ENCODE measurements around the gene UHRF1.

The UHRF1 gene

DNA sequence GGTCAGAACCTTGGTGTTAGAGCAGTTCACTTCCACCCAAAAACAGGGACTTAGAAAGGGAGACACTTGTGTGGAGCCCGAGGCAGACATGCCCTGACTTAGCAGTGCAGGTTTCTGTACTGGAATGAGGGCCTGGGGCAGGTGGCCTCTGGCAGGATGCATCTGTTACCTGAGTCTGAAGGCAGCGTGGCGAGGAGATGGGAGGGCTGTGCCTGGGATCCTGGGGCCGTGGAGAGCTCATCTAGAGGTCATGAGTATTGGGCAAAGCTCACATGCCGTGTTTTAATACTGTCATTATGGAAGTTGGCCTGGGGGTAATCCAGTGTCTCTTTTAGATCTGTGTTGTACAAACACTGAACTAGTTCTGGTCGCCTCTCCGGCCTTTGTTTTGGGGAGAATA, 81.0 kb downstream of the UHRF1 start:
- DNase-seq (ENCODE audit: low read depth in 2 of 2) = no peak

DNA sequence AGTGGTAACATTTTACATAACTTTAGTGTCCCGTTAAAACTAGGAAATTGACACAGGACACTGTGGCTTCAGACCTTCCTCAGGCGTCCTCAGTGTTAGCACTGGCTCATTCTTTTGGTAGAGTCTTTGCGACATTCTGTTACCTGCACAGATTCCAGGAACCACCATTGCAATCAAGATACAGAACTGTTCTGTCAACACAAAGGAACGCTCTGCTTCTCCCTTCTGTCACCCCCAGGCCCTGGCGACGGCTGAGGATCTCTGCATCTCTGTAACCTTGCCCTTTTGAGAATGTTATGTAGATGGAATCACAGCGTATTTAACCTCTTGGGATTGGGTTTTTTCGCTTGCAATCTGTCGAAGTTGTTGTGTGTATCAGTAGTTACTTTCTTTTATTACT, 82.2 kb downstream of the UHRF1 start:
- DNase-seq (ENCODE audit: low read depth in 2 of 2) = no peak

DNA sequence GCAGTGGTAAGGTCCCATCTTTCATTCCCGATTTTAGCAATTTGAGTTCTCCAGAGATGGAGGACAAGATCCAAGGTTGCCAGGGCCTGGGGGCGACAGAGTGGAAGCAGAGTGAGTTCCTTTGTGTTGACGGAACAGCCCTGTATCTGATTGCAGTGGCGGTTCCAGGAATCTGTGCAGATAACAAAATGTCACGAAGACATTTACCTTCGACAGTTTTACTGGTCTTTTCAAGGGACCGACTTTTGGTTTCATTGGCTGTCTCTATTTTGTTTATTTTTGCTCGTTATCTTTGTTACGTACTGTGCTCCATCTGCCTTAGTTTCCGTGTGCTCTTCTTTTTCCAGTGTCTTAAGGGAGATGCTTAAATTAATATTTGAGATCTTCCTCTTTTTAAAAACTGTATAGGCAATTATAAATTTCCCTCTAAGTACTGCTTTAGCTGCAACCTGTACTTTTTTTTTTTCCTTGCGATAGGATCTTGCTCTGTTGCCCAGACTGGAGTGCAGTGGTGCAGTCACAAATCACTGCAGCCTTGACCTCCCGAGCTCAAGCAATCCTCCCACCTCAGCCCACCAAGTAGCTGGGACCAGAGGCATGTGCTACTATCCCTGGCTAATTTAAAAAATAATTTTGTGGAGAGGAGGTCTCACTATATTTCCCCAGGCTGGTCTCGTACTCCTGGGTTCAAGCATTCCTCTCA, 82.8 kb downstream of the UHRF1 start:
- DNase-seq (ENCODE audit: low read depth in 2 of 2) = no peak

DNA sequence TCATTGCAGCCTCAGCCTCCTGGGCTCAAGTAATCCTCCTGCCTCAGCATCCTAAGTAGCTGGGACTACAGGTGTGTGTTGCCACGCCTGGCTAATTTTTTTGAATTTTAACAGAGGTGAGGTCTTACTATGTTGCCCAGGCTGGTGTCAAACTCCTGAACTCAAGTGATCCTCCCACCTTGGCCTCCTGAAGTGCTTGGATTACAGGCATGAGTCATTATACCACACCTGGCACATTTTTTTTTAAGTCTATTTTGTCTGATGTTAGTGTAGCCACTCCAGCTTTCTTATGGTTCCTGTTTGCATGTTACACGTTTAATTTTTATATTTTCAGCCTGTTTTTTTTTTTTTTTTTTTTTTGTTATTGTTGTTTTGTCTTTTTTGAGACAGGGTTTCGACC, 84.4 kb downstream of the UHRF1 start:
- DNase-seq (ENCODE audit: low read depth in 2 of 2) = no peak

DNA sequence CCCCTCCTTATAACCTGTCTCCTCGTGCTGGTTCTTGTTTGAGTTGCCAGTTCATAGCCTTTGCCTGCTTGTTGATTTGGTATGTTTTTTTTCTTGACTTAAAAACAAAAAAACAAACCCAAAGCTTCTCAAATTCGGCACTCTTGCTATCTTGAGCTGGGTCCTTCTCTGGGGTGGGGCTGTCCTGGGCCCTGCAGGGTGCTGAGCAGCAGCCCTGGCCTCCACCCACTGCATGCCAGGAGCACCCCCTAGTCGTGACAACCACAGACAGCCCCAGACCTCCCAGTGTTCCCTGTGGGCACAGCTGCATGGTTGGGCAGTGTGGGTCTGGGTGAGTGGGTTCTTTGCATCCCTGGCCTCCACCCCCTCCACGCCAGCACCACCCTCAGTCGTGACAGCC, 87.4 kb downstream of the UHRF1 start:
- no peak for DNase-seq (ENCODE audit: low read depth in 2 of 2)

DNA sequence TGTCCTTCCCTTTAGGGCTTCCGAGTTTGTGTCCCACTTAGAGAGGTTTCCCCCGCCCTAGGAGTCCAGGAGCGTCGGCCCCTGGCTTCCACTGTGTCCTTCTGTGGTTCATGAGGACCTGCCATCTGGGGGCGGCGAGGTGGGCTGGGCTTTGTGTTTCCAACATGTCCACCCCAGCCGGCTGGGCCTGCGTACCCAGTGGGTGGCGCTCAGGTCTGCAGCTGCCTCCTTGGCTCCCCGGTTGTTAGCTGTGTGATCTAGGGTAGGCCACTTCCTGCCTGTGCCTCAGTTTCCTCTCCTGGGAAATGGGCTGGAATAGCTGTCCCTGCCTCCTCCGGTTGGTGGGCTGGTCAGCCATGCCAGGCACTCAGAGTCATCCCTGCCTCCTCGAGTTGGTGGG, 88.0 kb downstream of the UHRF1 start:
- DNase-seq (ENCODE audit: low read depth in 2 of 2) = no peak

DNA sequence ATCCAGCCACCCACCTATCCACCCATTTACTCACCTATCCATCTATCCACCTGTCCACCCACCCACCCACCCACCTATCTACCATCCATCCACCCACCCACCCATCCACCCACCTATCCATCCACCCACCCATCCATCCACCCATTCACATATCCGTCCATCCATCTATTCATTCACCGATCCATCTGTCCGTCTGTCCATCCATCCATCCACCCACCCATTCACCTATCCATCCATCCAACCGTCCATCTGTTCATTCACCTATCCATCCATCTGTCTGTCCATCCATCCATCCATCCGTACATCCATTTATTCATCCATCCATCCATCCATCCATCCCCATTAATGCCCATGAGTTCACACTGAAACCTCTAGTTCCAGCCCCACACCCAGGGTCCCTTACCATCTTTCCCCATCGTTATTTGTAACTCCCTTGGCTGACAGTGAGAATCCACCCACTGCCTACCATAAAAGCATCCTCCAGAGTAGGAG, 90.9 kb downstream of the UHRF1 start:
- no peak for DNase-seq (ENCODE audit: low read depth in 2 of 2)

DNA sequence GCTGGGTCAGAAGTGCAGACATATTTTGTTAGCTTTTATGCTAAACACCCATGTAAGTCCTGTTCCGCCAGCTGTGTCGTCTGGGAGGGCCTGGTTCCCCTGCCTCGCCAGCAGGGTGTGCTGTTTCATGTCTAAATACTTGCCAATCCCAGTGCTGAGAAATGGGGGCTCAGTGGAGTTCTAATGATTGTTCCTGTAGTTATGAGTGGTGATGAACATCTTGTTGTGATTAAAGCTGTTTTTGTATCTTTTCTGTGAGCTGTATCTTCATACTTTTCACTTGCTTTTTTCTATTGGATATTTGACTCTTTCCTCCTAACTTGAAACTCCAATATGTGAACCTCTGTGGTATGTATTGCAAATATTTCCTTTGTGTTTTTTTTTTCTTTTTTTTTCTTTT, 92.3 kb downstream of the UHRF1 start:
- DNase-seq (ENCODE audit: low read depth in 2 of 2) = no peak

DNA sequence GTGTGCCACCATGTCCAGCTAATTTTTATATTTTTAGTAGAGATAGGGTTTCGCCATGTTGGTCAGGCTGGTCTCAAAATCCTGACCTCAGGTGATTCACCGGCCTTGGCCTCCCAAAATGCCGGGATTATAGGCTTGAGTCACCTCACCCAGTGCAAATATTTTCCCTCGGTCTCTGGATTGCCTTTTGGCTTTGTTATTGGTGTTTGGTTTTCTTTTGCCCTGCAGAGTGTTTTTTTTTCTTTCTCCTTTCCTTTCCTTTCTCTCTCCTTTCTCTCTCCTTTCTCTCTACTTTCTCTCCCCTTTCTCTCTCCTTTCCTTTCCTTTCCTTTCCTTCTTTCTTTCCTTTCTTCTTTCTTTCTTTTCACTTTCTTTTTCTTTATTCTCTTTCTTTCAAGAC, 92.8 kb downstream of the UHRF1 start:
- DNase-seq (ENCODE audit: low read depth in 2 of 2) = no peak

DNA sequence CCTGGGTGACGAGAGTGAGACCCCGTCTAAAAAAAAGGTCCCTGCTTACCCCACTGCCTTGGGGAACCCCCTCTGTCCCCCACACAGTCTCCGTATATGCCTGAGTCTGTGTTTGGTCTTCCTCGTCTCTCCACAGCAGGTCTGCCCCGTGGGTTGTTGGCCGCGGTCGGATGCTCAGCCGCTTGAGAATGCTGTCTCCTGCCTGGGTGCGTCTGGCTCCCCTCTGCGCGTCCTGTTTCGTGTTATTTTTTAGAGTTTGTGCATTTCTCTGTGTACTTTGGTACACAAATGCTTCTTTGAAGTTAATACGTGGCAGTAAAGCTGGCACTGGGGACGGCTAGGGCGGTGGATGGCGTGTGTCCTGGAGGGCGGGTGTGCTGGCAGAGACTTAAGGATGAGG, 94.5 kb downstream of the UHRF1 start:
- DNase-seq (ENCODE audit: low read depth in 2 of 2) = no peak

DNA sequence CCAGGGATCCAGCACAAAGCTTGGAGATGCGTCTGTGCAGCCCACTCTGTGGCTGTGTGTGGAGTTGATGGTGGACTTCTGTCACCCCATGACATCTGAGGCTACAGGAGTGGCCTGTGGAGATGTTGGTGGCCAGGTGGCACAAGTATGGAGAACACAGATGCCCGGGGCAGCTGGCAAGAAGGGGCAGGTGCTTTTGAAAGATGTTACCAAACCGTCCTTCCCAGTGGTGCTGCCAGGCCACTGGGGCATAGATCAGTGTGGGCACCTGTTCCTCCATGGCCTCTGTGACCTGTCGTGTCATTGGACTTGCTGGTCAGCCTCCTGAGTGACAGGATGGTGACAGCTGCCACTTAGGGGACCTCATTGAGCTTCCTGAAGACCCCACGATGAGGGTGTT, 95.8 kb downstream of the UHRF1 start:
- no peak for DNase-seq (ENCODE audit: low read depth in 2 of 2)

DNA sequence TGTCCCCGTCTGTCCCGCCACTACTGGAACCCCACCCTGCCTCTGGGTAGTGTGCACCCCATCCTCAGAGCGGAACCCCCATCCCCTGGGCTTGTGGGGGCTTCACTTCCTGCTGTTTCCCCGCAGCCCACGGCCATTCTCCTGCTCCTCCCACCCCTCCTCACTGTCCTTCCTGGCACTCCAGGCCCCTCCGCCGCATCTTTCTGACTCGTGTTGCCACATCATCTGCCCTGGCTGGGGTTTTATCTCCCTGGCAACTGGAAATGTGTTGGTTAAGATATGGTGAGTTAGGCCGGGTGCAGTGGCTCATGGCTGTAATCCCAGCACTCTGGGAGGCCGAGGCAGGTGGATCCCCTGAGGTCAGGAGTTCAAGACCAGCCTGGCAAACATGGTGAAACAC, 96.9 kb downstream of the UHRF1 start:
- DNase-seq (ENCODE audit: low read depth in 2 of 2) = no peak

DNA sequence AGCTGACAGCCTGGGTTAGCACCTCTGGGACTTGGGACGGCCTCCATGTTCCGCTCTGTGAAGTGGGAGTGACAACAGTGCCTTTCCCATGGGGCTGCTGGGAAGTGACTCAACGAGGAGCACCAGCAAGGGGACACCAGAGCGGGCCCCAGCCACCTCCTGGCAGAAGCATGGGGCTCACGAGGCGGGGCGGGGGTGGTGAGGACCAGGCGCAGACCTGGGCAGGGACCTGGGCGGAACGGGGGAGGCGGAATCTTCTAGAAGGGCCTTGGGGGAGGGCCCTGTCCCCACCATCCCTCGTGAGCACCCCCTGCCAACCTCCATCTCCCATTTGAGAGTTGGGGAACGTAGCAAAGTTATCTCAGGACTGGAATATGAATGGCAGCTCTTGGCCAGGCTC, 97.5 kb downstream of the UHRF1 start:
- DNase-seq (ENCODE audit: low read depth in 2 of 2) = no peak

All from stimulated activated CD8-positive, alpha-beta memory T cell treated with anti-CD3 and anti-CD28 coated beads, Interleukin-15, amount 100 ng/mL, for 4 hours (primary cell).